Measurements from ENCODE around the gene OR6J1. TPM values are rescaled to one million over a fixed set of nuclear protein-coding genes. Genes with fewer than 3 reads are reported as not detected.

The OR6J1 gene
- total RNA-seq, 4 donors from 2014 or later = not detected

GRCh38 chr14:22660654-22661053, 16.5 kb upstream of the OR6J1 start:
- Histone ChIP-seq H3K9me3 (no peaks in the 10 kb centered on the region), H3K4me3 (no peak overlapping the region), H3K4me1 (no peaks in the 10 kb centered on the region), H3K27me3 (no peaks in the 10 kb centered on the region), H3K36me3 (no peaks in the 10 kb centered on the region), H3K27ac (no peak overlapping the region)
- TF ChIP-seq EP300 (IDR thresholded peaks at IDR 0.05) = no peak
- no peak for TF ChIP-seq CTCF (IDR thresholded peaks at IDR 0.05)
- TF ChIP-seq POLR2A (IDR thresholded peaks at IDR 0.05) = no peak
- no peak for DNase-seq (ENCODE audit: low spot score in 2 of 2)
- 89 to 94% methylated on average over 4 of the region's 4 CpGs for WGBS, 2 donors

GRCh38 chr14:22658946-22659345, 14.8 kb upstream of the OR6J1 start:
- DNase-seq (ENCODE audit: low spot score in 2 of 2) = no peak
- WGBS, 2 donors = 30 to 43% methylated on average over 1 of the region's 1 CpG

GRCh38 chr14:22657861-22658260, 13.7 kb upstream of the OR6J1 start:
- no peak overlapping the region for H3K4me3 ChIP-seq
- H3K4me1 ChIP-seq = no peaks in the 10 kb centered on the region
- no peaks in the 10 kb centered on the region for H3K36me3 ChIP-seq
- no peak for TF ChIP-seq POLR2A (IDR thresholded peaks at IDR 0.05)
- no peak for TF ChIP-seq EP300 (IDR thresholded peaks at IDR 0.05)
- peak in 1 of 5 experiments; percentile 13 for TF ChIP-seq CTCF (IDR thresholded peaks at IDR 0.05)
- no peak overlapping the region for H3K27ac ChIP-seq
- no peaks in the 10 kb centered on the region for H3K9me3 ChIP-seq
- WGBS, 2 donors = 91 to 100% methylated on average over 1 of the region's 1 CpG
- no peak for DNase-seq (ENCODE audit: low spot score in 2 of 2)
- H3K27me3 ChIP-seq = no peaks in the 10 kb centered on the region

More at GRCh38 chr14:22658946-22659345, 14.8 kb upstream of the OR6J1 start:
- Histone ChIP-seq H3K9me3 (no peaks in the 10 kb centered on the region), H3K27me3 (no peaks in the 10 kb centered on the region), H3K27ac (no peak overlapping the region), H3K36me3 (no peaks in the 10 kb centered on the region), H3K4me3 (no peak overlapping the region), H3K4me1 (no peaks in the 10 kb centered on the region)
- TF ChIP-seq EP300 (IDR thresholded peaks at IDR 0.05) (no peak), CTCF (IDR thresholded peaks at IDR 0.05) (no peak), POLR2A (IDR thresholded peaks at IDR 0.05) (no peak)

- TF ChIP-seq EP300 (IDR thresholded peaks at IDR 0.05) (no peak), CTCF (IDR thresholded peaks at IDR 0.05) (no peak), POLR2A (IDR thresholded peaks at IDR 0.05) (no peak)
- no peak for DNase-seq (ENCODE audit: low spot score in 2 of 2)
- 43 to 61% methylated on average over 7 to 8 of the region's 8 CpGs for WGBS, 2 donors
- H3K4me1 ChIP-seq = no peaks in the 10 kb centered on the region
- H3K27ac ChIP-seq = no peak overlapping the region
- H3K36me3 ChIP-seq = no peaks in the 10 kb centered on the region
- no peaks in the 10 kb centered on the region for H3K27me3 ChIP-seq
- no peaks in the 10 kb centered on the region for H3K9me3 ChIP-seq
- no peak overlapping the region for H3K4me3 ChIP-seq
These were observed 13.0 kb upstream of the OR6J1 start for GRCh38 chr14:22656945-22657731.

GRCh38 chr14:22656226-22656625, 12.1 kb upstream of the OR6J1 start:
- 69 to 83% methylated on average over 2 of the region's 2 CpGs for WGBS, 2 donors
- H3K27me3 ChIP-seq = no peaks in the 10 kb centered on the region

More at GRCh38 chr14:22656226-22656625, 12.1 kb upstream of the OR6J1 start:
- no peak overlapping the region for H3K4me3 ChIP-seq
- H3K4me1 ChIP-seq = no peaks in the 10 kb centered on the region
- no peak for TF ChIP-seq CTCF (IDR thresholded peaks at IDR 0.05)
- no peak for TF ChIP-seq EP300 (IDR thresholded peaks at IDR 0.05)
- no peak for TF ChIP-seq POLR2A (IDR thresholded peaks at IDR 0.05)
- DNase-seq (ENCODE audit: low spot score in 2 of 2) = no peak
- H3K27ac ChIP-seq = no peak overlapping the region
- no peaks in the 10 kb centered on the region for H3K9me3 ChIP-seq
- no peaks in the 10 kb centered on the region for H3K36me3 ChIP-seq

All from tibial nerve (tissue), 4 donors.